Activated T-helper 9 cell treated with anti-CD3 and anti-CD28 coated beads, Interleukin-2, amount 50 U/mL, for 16 hours (primary cell): Measurements from ENCODE around the gene WWTR1.

Source experiments
- DNase-seq: peaks from one replicate; pipeline ENCODE4 v3.0.0-alpha.2; 2020; ENCODE audit warnings: low read depth

Gene WWTR1

DNA sequence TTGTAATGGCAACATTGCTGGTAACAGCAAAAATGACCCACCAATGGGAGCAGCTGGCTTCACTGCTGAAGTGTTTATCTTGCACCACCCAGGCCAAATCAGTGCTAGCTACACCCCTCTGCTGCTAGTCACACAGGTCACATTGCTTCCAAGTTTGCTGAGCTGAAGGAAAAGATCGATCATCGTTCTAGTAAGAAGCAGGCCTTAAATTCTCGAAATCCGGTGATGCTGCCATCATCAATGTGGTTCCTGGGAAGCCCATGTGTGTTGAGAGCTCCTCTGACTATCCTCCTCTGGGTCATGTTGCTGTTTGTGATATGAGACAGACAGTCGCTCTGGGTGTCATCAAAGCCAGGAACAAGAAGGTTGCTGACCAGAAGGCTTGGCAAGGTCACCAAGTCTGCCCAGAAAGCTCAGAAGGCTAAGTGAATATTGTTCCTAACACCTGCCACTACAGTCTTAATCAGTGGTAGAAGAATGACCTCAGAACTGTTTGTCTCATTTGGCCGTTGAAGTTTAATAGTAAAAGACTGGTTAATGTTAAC, 162.2 kb downstream of the WWTR1 start:
- no peak for DNase-seq

GRCh38 chr3:149494759-149495580, 162.9 kb downstream of the WWTR1 start:
- DNase-seq, result no peak

DNA sequence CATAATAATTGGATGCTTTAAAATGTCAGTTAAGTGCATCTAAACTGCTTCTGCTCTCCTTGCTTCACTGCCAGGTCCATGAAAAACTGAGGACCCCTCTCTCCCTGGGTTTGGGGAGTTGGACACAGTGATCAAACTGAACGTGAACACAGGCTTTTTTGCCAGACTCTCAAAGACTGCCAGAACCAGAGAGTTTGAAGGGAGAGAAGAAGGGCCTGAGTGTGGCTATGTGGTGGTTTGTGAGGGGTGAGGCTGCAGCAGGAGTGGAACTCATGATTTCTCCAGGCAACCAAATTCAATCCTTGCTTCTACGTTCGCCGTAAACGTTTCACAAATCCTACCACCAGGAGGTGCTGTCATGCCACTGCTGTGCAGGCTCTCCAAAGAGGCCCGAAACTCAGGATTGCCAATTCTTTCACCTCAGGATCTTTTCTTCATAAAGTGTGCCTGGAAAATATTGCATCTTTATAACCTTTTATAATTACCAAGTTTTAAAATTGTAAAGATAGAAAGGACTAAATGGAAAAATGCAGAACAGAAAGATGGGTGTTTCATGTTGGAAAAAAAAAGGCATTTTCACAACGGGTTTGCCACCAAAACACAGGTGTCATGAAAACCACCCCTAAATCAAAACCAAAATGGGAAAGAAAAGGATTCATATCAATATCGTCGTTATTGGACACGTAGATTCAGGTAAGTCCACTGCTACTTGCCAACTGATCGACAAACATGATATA, 163.6 kb downstream of the WWTR1 start:
- DNase-seq, result no peak

GRCh38 chr3:149493315-149494021, 164.4 kb downstream of the WWTR1 start:
- DNase-seq, result no peak

- DNase-seq, result no peak
These were observed 167.4 kb downstream of the WWTR1 start for GRCh38 chr3:149490260-149490971.

GRCh38 chr3:149489060-149489690, 168.7 kb downstream of the WWTR1 start:
- DNase-seq, result no peak

DNA sequence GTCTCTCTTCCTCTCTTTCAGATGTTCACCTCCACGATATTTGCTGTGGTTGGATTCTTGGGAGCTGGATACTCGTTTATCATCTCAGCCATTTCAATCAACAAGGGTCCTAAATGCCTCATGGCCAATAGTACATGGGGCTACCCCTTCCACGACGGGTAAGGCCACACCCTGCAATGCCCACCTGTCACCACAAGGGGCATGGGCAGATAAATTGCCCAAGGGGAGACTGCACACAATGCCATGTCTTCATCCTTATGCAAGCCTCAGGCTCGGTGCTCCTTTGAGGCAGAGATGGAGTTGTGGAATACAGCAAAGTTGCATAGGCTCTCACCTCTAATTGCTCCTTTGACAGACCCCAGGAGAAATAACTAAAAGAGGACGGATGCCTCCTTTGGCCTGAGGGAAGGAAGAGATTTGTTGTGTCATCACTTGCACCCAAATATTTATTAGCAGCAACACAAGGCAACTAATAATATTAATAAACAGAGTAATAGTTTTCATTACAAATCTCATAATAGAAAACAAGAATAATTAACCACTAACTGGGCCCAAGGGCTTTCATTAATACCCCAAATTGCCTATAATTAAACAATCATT, 170.1 kb downstream of the WWTR1 start:
- DNase-seq, result no peak

- DNase-seq, result no peak
These were observed 171.1 kb downstream of the WWTR1 start for GRCh38 chr3:149486726-149487125.

DNA sequence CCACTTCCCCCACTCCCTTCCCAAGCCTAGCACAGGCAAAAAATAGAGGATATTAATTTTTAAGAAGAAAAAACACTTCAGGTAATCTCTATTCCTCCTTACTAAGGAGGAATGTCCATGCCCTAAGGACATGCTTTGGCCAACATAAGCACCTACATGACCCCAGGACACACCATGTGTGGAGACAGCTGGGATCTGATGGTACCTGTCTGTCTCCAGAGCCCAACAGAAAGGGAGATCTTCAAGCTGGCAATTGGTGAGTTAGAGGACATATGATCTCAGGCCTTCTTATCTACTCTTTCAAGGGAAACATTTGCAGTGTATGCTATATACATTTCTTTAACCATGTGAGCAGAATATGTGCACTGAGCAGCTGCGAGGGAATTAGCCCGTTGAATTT, 176.3 kb downstream of the WWTR1 start:
- DNase-seq, result no peak

DNA sequence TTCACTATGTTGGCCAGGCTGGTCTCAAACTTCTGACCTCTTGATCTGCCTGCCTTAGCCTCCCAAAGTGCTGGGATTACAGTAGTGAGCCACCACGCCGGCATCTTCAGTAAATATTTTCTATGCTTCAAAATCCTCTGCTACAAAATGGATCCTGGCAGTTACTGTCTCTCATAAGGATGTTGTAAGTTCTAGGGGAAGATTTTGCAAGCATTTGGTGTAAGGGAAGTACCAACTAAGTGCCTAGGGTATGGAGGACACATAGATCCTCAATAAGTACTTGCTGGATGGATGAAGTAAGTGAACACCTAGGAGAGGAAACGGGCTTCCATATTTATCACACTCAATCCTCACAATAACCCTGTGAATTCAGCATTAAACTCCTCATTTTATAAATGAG, 176.8 kb downstream of the WWTR1 start:
- no peak for DNase-seq

DNA sequence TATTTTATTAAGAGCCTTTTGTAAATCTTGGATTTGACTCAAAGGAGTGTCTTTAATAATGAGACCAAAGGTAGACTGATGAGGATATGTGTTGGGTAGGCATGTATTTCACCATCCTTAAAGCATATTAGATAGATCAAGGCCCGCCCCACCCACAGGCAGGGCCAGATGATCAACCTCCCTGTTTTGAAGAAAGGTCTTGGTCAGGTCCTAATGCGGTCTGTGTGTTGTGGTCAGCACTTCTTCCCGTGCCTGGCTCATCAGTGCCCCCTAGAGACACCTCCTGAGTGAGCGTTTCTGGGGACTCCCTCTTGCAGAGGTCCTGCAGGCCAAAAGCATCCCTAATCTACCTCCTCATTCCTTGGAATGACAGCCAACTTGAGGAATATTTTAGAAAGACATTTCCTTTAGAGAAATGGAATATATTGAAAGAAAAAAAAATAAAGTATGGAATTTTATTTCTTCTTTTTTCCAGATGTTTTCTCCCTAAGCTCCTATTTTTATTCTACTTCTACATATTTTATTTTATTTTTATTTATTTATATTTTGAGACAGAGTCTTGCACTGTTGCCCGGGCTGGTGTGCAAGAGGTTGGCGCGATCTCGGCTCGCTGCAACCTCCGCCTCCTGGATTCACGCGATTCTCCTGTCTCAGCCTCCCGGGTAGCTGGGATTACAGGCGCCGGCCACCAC, 177.4 kb downstream of the WWTR1 start:
- DNase-seq, result no peak

- DNase-seq, result no peak
These were observed 178.1 kb downstream of the WWTR1 start for GRCh38 chr3:149479621-149480325.

GRCh38 chr3:149476225-149476624, 181.6 kb downstream of the WWTR1 start:
- no peak for DNase-seq

DNA sequence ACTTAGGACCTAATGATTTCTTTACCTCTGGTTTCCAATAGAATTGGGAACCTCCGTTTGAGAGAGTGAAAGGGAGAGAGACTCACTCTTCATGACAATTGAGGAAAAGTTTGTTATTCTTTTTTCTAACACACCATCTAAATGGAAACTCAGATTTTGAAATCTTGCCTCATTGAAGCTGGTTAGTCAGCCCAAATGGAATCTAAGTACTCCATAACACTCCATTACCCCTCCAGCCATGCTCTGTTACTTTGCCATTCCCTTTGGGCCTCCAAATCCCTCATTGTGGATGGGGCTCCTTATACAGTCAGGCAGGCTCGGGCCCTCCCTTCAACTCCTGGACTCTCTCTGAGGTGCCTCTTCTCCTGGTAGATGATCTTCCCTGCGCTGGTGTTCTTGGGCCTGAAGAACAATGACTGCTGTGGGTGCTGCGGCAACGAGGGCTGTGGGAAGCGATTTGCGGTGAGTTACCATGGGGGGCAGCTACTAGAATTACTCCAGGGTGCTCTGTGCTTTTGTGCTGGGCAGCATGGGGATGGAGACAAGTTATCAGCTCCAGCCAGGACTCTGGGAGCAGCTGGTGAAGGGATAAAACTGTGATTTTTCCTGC, 182.3 kb downstream of the WWTR1 start:
- no peak for DNase-seq

- no peak for DNase-seq
These were observed 183.5 kb downstream of the WWTR1 start, which contains the start of gene TM4SF4 for GRCh38 chr3:149474250-149474817. Gene TM4SF4 (plus strand): TSS chr3:149474697. CDS start chr3:149474878, 181 bp downstream.

GRCh38 chr3:149473357-149474249, 184.2 kb downstream of the WWTR1 start:
- no peak for DNase-seq

DNA sequence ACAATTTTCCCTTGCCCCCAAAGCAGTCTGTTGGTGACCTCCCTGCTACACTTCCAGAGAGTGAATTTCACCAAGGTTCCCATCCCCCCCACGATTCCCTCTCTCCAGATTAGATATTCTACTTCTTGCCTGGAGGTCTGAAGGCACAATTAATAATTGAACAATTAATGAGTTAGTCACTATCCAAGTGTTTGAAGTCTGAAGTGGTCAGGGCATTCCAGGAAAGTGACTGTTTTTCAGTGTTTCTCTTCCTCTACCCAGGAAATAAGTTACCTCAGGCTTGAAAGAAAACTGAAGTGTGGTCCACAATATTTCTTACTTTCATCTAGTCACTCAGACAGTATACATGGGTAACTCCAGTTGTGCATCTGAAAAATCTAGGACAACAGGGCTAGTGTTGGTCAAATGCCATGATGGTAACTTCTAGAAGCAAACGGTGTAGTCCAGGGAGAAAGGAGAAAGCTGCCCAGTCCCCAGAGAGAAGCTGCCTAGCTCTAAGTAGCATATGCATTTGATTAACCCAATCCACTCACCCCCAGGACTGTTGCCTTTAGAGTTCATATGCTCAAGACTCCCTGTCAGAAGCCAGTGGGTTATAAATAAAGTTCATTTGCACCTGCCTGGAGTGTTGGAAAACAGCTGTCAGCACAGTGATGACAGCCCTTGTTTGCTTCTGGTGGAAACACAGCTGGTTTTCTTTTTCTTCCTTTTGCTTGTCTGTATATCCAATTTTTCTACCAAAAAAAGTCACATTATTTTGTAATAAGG, 185.6 kb downstream of the WWTR1 start:
- DNase-seq, result no peak
